ENCODE measurements around the gene ECEL1. TPM values are rescaled to one million over a fixed set of nuclear protein-coding genes. Genes with fewer than 3 reads are reported as not detected.
A peak's percentile ranks its signal among the peaks of the same experiment; 100 is the strongest.

Gene ECEL1
- polyA plus RNA-seq, 3 donors from 2014 or later, result not detected

- Mint-ChIP-seq H3K9me3 (peaks cover 0 to 2% (median 0%) of the 10 kb centered on the region in 6 donors), H3K36me3 (no peaks in the 10 kb centered on the region), H3K27ac (no peak overlapping the region), H3K27me3 (ENCODE audit: low read depth in 3 of 3) (peaks cover 0 to 16% (median 10%) of the 10 kb centered on the region in 3 donors), H3K4me3 (no peak overlapping the region), H3K4me1 (peaks cover 0 to 8% of the 10 kb centered on the region in 2 donors)
- DNase-seq, result no peak
Measured at GRCh38 chr2:232489516-232490220, 2.0 kb upstream of the ECEL1 start.

GRCh38 chr2:232488721-232489300 is 1.2 kb upstream of the ECEL1 start:
- Mint-ChIP-seq H3K4me3 (peak overlapping the region in 2 of 5 donors; percentile 2 to 12), H3K9me3 (peaks cover 0 to 2% (median 0%) of the 10 kb centered on the region in 6 donors), H3K27ac (no peak overlapping the region), H3K36me3 (no peaks in the 10 kb centered on the region), H3K27me3 (ENCODE audit: low read depth in 3 of 3) (peaks cover 1 to 16% (median 13%) of the 10 kb centered on the region in 3 donors), H3K4me1 (peaks cover 0 to 8% of the 10 kb centered on the region in 2 donors)
- DNase-seq, result no peak

GRCh38 chr2:232488097-232488711 is 570 bp upstream of the ECEL1 start:
- Mint-ChIP-seq H3K4me1 (peaks cover 0 to 8% of the 10 kb centered on the region in 2 donors), H3K27ac (no peak overlapping the region), H3K36me3 (no peaks in the 10 kb centered on the region), H3K4me3 (peak overlapping the region in 1 of 5 donors; percentile 12), H3K27me3 (ENCODE audit: low read depth in 3 of 3) (peaks cover 1 to 15% (median 13%) of the 10 kb centered on the region in 3 donors), H3K9me3 (peaks cover 0 to 2% (median 0%) of the 10 kb centered on the region in 6 donors)
- no peak for DNase-seq

GRCh38 chr2:232486558-232487384 is 863 bp downstream of the ECEL1 start:
- H3K36me3 Mint-ChIP-seq, result no peaks in the 10 kb centered on the region
- no peak overlapping the region for H3K27ac Mint-ChIP-seq
- peaks cover 1 to 15% (median 11%) of the 10 kb centered on the region in 3 donors for H3K27me3 Mint-ChIP-seq (ENCODE audit: low read depth in 3 of 3)
- H3K9me3 Mint-ChIP-seq, result peaks cover 0 to 2% (median 0%) of the 10 kb centered on the region in 6 donors
- no peak overlapping the region for H3K4me3 Mint-ChIP-seq
- H3K4me1 Mint-ChIP-seq, result peaks cover 0 to 8% of the 10 kb centered on the region in 2 donors
- no peak for DNase-seq

- H3K4me1 Mint-ChIP-seq, result peaks cover 0 to 8% of the 10 kb centered on the region in 2 donors
- peaks cover 0 to 2% (median 0%) of the 10 kb centered on the region in 6 donors for H3K9me3 Mint-ChIP-seq
- peaks cover 1 to 15% (median 8%) of the 10 kb centered on the region in 3 donors for H3K27me3 Mint-ChIP-seq (ENCODE audit: low read depth in 3 of 3)
- no peak for DNase-seq
- no peak overlapping the region for H3K4me3 Mint-ChIP-seq
- no peaks in the 10 kb centered on the region for H3K36me3 Mint-ChIP-seq
- no peak overlapping the region for H3K27ac Mint-ChIP-seq
Measured at GRCh38 chr2:232485757-232486557, 1.7 kb downstream of the ECEL1 start.

- no peaks in the 10 kb centered on the region for H3K36me3 Mint-ChIP-seq
- peaks cover 1 to 15% (median 7%) of the 10 kb centered on the region in 3 donors for H3K27me3 Mint-ChIP-seq (ENCODE audit: low read depth in 3 of 3)
- no peak overlapping the region for H3K27ac Mint-ChIP-seq
- no peak overlapping the region for H3K4me3 Mint-ChIP-seq
- peaks cover 0 to 2% (median 0%) of the 10 kb centered on the region in 6 donors for H3K9me3 Mint-ChIP-seq
- DNase-seq, result no peak
- peaks cover 0 to 8% of the 10 kb centered on the region in 2 donors for H3K4me1 Mint-ChIP-seq
Measured at GRCh38 chr2:232485348-232485756, 2.3 kb downstream of the ECEL1 start.

- H3K9me3 Mint-ChIP-seq, result peaks cover 0 to 2% (median 0%) of the 10 kb centered on the region in 6 donors
- no peak overlapping the region for H3K27ac Mint-ChIP-seq
- H3K27me3 Mint-ChIP-seq (ENCODE audit: low read depth in 3 of 3), result peaks cover 1 to 14% (median 7%) of the 10 kb centered on the region in 3 donors
- peaks cover 0 to 8% of the 10 kb centered on the region in 2 donors for H3K4me1 Mint-ChIP-seq
- no peak overlapping the region for H3K4me3 Mint-ChIP-seq
- DNase-seq, result no peak
- no peaks in the 10 kb centered on the region for H3K36me3 Mint-ChIP-seq
Measured at GRCh38 chr2:232484628-232485347, 2.8 kb downstream of the ECEL1 start.

GRCh38 chr2:232483923-232484627 is 3.6 kb downstream of the ECEL1 start:
- Mint-ChIP-seq H3K4me3 (no peak overlapping the region), H3K27ac (no peak overlapping the region), H3K9me3 (peaks cover 0 to 2% (median 0%) of the 10 kb centered on the region in 6 donors), H3K36me3 (no peaks in the 10 kb centered on the region), H3K4me1 (peaks cover 0 to 6% of the 10 kb centered on the region in 2 donors), H3K27me3 (ENCODE audit: low read depth in 3 of 3) (peaks cover 1 to 8% (median 5%) of the 10 kb centered on the region in 3 donors)
- DNase-seq, result no peak

GRCh38 chr2:232483311-232483922 is 4.2 kb downstream of the ECEL1 start:
- DNase-seq, result no peak
- Mint-ChIP-seq H3K27me3 (ENCODE audit: low read depth in 3 of 3) (peaks cover 1 to 3% (median 2%) of the 10 kb centered on the region in 3 donors), H3K27ac (no peak overlapping the region), H3K4me3 (no peak overlapping the region), H3K9me3 (no peaks in the 10 kb centered on the region), H3K36me3 (no peaks in the 10 kb centered on the region), H3K4me1 (no peaks in the 10 kb centered on the region)

- H3K27me3 Mint-ChIP-seq (ENCODE audit: low read depth in 3 of 3), result peaks cover 0 to 2% (median 1%) of the 10 kb centered on the region in 3 donors
- no peak overlapping the region for H3K4me3 Mint-ChIP-seq
- H3K9me3 Mint-ChIP-seq, result no peaks in the 10 kb centered on the region
- no peaks in the 10 kb centered on the region for H3K4me1 Mint-ChIP-seq
- no peak overlapping the region for H3K27ac Mint-ChIP-seq
- DNase-seq, result no peak
- H3K36me3 Mint-ChIP-seq, result no peaks in the 10 kb centered on the region
Measured at GRCh38 chr2:232482301-232483238, 5.1 kb downstream of the ECEL1 start.
